Kidney tubule cell (primary cell): ENCODE data around the gene KLHL2.

Experiments used
- DNase-seq: peaks from one replicate; pipeline ENCODE4 v3.0.0-alpha.2; 2018; ENCODE audit warnings: low spot score

KLHL2 gene

DNA sequence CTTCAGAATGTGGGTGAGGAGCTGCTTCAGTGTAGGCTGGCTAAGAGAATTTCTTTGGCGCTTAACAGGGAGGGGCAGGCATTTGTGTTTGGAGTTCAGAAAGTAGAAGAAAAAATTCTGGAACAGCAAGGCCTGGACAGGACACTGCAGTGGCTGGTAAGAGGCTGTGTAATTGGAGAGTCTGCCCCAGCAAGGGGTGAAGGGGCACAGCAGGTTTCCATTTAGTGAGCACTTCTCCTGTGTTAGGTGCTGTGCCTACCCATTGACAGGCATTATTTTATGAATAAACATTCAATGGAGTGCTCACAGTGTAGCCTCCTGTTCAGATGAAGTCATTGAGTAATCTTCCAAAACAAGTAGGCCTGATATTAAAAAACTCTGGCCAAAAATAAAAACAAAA, 160.8 kb downstream of the KLHL2 start:
- no peak for DNase-seq

DNA sequence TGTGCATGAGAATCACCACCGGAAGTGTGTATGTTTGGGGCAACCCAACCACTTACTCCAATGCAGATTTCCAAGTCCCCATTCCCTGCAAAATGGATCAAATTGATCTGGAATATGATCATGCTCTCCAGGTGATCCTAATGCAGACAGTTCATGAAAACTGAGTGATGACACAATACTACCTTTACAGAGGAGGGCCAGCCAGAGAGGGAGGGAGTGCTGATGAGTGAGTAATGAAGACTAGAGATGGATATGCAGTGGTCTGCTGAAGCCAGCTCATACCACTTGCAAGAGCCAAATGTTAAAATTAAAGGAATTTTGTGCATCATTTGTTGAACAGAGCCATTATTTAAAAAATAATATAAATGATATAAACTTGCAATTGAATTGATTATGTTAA, 161.2 kb downstream of the KLHL2 start:
- DNase-seq = no peak

DNA sequence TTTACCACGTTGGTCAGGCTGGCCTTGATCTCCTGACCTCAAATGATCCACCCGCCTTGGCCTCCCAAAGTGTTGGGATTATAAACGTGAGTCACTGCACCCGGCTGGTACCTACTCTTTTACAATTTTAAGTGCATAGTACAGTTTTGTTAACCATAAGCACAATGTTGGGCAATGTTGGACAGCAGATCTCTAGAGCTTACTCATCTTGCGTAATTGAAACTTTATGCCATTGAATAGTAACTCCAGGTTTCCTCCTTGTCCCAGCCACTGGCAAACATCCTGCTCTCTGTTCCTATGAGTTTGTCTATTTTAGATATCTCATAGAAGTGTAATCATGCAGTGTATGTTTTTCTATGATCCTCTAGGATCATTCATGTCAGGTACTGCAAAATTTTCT, 162.2 kb downstream of the KLHL2 start:
- DNase-seq = no peak

DNA sequence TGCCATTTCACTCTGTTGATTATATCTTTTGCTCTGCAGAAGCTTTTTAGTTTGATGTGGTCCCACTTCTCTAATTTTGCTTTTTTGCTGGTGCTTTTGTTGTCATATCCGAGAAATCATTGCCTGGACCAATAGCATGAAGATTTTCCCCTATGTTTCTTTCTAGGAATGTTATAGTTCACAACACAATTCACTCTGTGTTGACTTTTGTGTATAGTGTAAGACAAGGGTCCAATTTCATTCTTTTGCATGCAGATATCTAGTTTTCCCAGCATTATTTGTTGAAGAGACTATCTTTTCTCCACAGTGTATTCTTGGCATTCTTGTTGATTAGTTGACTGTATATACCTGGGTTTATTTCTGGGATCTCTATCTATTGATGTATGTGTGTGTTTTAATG, 163.2 kb downstream of the KLHL2 start:
- no peak for DNase-seq
